ENCODE results near the gene AKR1D1.

- TF ChIP-seq, protein P1, sequence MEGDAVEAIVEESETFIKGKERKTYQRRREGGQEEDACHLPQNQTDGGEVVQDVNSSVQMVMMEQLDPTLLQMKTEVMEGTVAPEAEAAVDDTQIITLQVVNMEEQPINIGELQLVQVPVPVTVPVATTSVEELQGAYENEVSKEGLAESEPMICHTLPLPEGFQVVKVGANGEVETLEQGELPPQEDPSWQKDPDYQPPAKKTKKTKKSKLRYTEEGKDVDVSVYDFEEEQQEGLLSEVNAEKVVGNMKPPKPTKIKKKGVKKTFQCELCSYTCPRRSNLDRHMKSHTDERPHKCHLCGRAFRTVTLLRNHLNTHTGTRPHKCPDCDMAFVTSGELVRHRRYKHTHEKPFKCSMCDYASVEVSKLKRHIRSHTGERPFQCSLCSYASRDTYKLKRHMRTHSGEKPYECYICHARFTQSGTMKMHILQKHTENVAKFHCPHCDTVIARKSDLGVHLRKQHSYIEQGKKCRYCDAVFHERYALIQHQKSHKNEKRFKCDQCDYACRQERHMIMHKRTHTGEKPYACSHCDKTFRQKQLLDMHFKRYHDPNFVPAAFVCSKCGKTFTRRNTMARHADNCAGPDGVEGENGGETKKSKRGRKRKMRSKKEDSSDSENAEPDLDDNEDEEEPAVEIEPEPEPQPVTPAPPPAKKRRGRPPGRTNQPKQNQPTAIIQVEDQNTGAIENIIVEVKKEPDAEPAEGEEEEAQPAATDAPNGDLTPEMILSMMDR (IDR thresholded peaks at IDR 0.05; ENCODE audit: low read depth, low read length, poor library complexity, severe bottlenecking), result no peak
- no peak for TF ChIP-seq EZH2phosphoT487 (IDR thresholded peaks at IDR 0.05; ENCODE audit: borderline replicate concordance, low read length)
Observed at GRCh38 chr7:138036135-138036534, 40.1 kb upstream of the AKR1D1 start.
